Measurements from ENCODE around the gene HECTD2. TPM values are rescaled to one million over a fixed set of nuclear protein-coding genes. Genes with fewer than 3 reads are reported as not detected.

HECTD2 gene
- total RNA-seq, 1 donor from 2014 or later: 8.1 TPM

DNA sequence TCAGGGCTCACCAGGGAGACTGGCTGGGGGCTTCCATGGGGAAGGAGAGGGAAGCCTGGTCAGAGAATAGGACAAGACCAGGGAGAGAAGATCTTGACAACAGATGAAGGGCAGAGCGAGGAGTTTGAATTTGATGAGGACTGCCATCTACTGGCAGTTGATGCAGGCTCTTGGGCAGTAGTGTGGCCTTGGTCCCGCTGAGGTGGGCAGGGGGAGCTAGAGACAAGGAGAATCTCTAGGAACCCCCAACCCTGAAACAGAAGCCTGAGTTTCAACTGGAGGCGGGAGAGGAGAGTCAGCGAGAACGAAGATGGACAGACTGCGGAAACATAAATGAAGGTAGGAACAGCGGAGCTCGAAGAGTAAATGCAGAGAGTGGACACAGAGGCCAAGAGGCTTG is 141.7 kb downstream of the HECTD2 start:
- POLR2A ChIA-PET: no interaction called here
- Mint-ChIP-seq H3K36me3 (ENCODE audit: low read depth) (no peaks in the 10 kb centered on the region), H3K27ac (no peak overlapping the region), H3K4me1 (no peaks in the 10 kb centered on the region), H3K27me3 (no peaks in the 10 kb centered on the region), H3K4me3 (no peak overlapping the region), H3K9me3 (no peaks in the 10 kb centered on the region)
- no peak for DNase-seq
- no peak for ATAC-seq (ENCODE audit: low read depth)
- CTCF ChIA-PET: no interaction called here
- intact Hi-C loops (cut with micrococcal nuclease): loop anchor here (5.0 to 10.0 kb wide), 2 partner anchors 167 to 670 kb away; no protein-coding TSS in a partner anchor
- TF ChIP-seq, protein P1, sequence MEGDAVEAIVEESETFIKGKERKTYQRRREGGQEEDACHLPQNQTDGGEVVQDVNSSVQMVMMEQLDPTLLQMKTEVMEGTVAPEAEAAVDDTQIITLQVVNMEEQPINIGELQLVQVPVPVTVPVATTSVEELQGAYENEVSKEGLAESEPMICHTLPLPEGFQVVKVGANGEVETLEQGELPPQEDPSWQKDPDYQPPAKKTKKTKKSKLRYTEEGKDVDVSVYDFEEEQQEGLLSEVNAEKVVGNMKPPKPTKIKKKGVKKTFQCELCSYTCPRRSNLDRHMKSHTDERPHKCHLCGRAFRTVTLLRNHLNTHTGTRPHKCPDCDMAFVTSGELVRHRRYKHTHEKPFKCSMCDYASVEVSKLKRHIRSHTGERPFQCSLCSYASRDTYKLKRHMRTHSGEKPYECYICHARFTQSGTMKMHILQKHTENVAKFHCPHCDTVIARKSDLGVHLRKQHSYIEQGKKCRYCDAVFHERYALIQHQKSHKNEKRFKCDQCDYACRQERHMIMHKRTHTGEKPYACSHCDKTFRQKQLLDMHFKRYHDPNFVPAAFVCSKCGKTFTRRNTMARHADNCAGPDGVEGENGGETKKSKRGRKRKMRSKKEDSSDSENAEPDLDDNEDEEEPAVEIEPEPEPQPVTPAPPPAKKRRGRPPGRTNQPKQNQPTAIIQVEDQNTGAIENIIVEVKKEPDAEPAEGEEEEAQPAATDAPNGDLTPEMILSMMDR (IDR thresholded peaks at IDR 0.05): no peak

- Mint-ChIP-seq H3K27ac (no peak overlapping the region), H3K36me3 (ENCODE audit: low read depth) (no peaks in the 10 kb centered on the region), H3K4me1 (peaks cover under 1% of the 10 kb centered on the region), H3K4me3 (no peak overlapping the region), H3K9me3 (no peaks in the 10 kb centered on the region), H3K27me3 (no peaks in the 10 kb centered on the region)
- DNase-seq (no peak), ATAC-seq (ENCODE audit: low read depth) (no peak)
- ChIA-PET CTCF (no interaction called here), POLR2A (no interaction called here)
- intact Hi-C loops (cut with micrococcal nuclease): loop anchor here (5.0 to 10.0 kb wide), 2 partner anchors 168 to 670 kb away; no protein-coding TSS in a partner anchor
- TF ChIP-seq, protein P1 (IDR thresholded peaks at IDR 0.05): no peak
These were observed 142.3 kb downstream of the HECTD2 start for GRCh38 chr10:91552274-91553095.

- no peaks in the 10 kb centered on the region for H3K27me3 Mint-ChIP-seq
- ATAC-seq (ENCODE audit: low read depth) (no peak), DNase-seq (no peak)
- intact Hi-C loops (cut with micrococcal nuclease): loop anchor here (10.0 kb wide), 1 partner anchor 171 kb away; no protein-coding TSS in a partner anchor
- TF ChIP-seq, protein P1 (IDR thresholded peaks at IDR 0.05): no peak
- no peaks in the 10 kb centered on the region for H3K9me3 Mint-ChIP-seq
- peaks cover 2% of the 10 kb centered on the region for H3K4me1 Mint-ChIP-seq
- no peaks in the 10 kb centered on the region for H3K36me3 Mint-ChIP-seq (ENCODE audit: low read depth)
- ChIA-PET CTCF (no interaction called here), POLR2A (no interaction called here)
- H3K4me3 Mint-ChIP-seq: no peak overlapping the region
- H3K27ac Mint-ChIP-seq: no peak overlapping the region
These were observed 145.3 kb downstream of the HECTD2 start for GRCh38 chr10:91555455-91555854.

DNA sequence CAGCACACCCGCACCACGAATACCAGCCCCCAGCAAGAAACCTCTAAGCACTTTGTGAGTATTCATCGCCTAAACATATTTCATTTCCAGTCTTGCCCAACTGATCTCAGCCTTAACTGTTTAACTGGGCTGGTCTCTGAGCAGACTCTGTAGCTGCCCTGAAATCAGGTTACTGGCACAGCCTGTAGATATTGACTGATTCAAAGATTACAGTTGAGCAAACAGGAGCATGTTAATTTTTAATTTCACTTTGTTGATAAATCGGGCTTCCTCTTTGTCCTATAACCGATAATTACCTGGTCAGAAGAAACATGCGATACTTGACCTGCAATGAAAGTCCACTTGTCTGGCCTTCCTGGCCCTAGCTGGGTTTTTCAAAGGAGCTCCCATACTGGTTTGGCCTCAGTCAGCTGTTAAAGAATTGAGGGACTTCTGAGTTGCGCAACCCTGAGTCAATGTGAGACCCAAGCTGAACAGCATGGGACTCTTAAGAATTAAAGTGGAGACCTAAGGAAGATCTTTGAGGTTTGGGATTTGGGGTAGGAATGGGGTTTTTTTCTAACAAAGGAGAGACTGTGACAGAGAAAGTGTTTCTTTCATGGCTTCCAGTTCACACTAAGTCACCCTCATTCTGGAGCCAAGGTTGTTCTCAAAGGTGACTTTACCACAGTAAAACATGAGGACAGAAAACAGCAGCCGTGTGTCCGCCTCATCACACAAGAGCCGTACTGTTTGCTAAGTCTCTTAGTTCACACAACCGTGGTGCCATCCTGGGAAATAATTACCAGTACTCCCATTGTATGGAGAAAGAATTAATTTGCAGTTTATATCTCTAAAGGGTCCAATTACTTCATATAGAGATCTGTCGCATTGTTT is 146.8 kb downstream of the HECTD2 start:
- intact Hi-C loops (cut with micrococcal nuclease): loop anchor here (10.0 kb wide), 1 partner anchor 172 kb away; no protein-coding TSS in a partner anchor
- ChIA-PET CTCF (no interaction called here), POLR2A (no interaction called here)
- TF ChIP-seq, protein P1 (IDR thresholded peaks at IDR 0.05): no peak
- Mint-ChIP-seq H3K36me3 (ENCODE audit: low read depth) (no peaks in the 10 kb centered on the region), H3K27ac (no peak overlapping the region), H3K4me3 (no peak overlapping the region), H3K4me1 (peaks cover 2% of the 10 kb centered on the region), H3K27me3 (peaks cover 4% of the 10 kb centered on the region), H3K9me3 (peaks cover 3% of the 10 kb centered on the region)
- ATAC-seq (ENCODE audit: low read depth): no peak
- no peak for DNase-seq

- H3K36me3 Mint-ChIP-seq (ENCODE audit: low read depth): no peaks in the 10 kb centered on the region
- DNase-seq (no peak), ATAC-seq (ENCODE audit: low read depth) (no peak)
- TF ChIP-seq, protein P1 (IDR thresholded peaks at IDR 0.05): no peak
- intact Hi-C loops (cut with micrococcal nuclease): loop anchor here (10.0 kb wide), 1 partner anchor 173 kb away; no protein-coding TSS in a partner anchor
- peaks cover 4% of the 10 kb centered on the region for H3K27me3 Mint-ChIP-seq
- CTCF ChIA-PET: no interaction called here
- H3K4me1 Mint-ChIP-seq: peaks cover 2% of the 10 kb centered on the region
- H3K27ac Mint-ChIP-seq: no peak overlapping the region
- peaks cover 3% of the 10 kb centered on the region for H3K9me3 Mint-ChIP-seq
- POLR2A ChIA-PET: no interaction called here
- no peak overlapping the region for H3K4me3 Mint-ChIP-seq
These were observed 147.5 kb downstream of the HECTD2 start for GRCh38 chr10:91557651-91558111.

All from activated B cell treated with CpG ODN at 0.5 μM for 24 hours (primary cell).